Coronary artery (tissue), 2 donors: ENCODE results near the gene CDH20.
A peak's percentile ranks its signal among the peaks of the same experiment; 100 is the strongest.

Experiments used
- DNase-seq: peaks from one replicate; pipeline ENCODE4 v3.0.0-alpha.2; 2017; ENCODE audit warnings: low spot score
- H3K27ac ChIP-seq, 2 donors: fragments of 200-600 bp; sonication (generic); one replicate each; pipeline ENCODE4 v1.5.1; 2016 to 2019
- H3K4me3 ChIP-seq: fragments of 200-600 bp; sonication (generic); 2 replicates; pipeline ENCODE4 v1.5.1; 2016; ENCODE audit warnings: mild to moderate bottlenecking, moderate library complexity
- TF ChIP-seq, protein P1 (sequence below): fragments of 200-600 bp; sonication (generic); IDR thresholded peaks from one replicate; pipeline ENCODE4 v1.5.1; 2019; ENCODE audit warnings: antibody characterized with exemption

The CDH20 gene

DNA sequence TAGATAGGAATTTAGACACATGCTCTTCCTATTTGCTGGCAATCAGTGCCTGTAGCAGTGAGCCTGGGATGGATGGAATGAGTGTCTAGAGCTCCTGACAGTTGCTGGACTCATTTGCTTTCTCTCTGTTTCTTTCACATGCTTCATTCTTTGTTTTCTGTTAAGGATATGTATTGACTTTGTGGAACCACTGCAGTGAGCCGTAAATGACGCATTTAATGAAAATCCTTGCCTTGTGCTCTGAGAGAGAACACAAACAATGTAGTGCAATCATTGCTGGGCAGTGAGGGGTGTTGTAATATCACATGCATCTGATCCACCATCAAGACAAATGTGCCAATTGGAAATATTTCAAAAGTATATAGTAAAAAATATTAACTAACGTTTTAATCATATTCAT is 25.2 kb upstream of the CDH20 start:
- Histone ChIP-seq H3K4me3 (no peak overlapping the region), H3K27ac (no peak overlapping the region)
- TF ChIP-seq, protein P1, sequence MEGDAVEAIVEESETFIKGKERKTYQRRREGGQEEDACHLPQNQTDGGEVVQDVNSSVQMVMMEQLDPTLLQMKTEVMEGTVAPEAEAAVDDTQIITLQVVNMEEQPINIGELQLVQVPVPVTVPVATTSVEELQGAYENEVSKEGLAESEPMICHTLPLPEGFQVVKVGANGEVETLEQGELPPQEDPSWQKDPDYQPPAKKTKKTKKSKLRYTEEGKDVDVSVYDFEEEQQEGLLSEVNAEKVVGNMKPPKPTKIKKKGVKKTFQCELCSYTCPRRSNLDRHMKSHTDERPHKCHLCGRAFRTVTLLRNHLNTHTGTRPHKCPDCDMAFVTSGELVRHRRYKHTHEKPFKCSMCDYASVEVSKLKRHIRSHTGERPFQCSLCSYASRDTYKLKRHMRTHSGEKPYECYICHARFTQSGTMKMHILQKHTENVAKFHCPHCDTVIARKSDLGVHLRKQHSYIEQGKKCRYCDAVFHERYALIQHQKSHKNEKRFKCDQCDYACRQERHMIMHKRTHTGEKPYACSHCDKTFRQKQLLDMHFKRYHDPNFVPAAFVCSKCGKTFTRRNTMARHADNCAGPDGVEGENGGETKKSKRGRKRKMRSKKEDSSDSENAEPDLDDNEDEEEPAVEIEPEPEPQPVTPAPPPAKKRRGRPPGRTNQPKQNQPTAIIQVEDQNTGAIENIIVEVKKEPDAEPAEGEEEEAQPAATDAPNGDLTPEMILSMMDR: no peak
- no peak for DNase-seq

DNA sequence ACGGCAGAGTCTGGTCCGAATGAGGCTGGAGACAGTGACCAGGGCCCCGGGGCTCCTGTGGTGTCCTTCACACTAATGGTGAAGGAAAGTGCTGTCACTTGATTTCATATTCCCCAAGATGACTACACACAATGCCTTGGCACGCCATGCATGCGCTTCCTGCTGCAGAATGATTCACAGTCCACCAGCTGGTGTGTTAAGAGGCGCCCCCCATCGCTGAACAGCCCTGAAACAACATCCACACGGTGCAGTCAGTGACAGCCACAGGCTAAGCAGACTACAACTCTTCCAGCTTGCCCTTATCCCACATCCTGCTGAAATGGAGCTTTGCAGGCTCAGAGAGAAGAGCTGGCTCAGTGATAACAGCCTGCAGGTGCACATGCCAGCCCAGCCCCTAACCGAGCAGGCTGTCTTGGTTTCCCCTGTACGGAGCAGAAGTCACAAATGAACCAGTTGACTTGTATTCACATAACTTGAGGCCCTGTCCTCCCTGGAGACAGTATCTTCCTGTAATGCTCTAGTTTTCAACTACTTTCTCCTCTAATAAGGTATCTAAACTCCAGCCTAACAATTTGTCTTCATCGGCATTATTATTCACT is 24.3 kb upstream of the CDH20 start:
- Histone ChIP-seq H3K4me3 (no peak overlapping the region), H3K27ac (no peak overlapping the region)
- TF ChIP-seq, protein P1: no peak
- no peak for DNase-seq

DNA sequence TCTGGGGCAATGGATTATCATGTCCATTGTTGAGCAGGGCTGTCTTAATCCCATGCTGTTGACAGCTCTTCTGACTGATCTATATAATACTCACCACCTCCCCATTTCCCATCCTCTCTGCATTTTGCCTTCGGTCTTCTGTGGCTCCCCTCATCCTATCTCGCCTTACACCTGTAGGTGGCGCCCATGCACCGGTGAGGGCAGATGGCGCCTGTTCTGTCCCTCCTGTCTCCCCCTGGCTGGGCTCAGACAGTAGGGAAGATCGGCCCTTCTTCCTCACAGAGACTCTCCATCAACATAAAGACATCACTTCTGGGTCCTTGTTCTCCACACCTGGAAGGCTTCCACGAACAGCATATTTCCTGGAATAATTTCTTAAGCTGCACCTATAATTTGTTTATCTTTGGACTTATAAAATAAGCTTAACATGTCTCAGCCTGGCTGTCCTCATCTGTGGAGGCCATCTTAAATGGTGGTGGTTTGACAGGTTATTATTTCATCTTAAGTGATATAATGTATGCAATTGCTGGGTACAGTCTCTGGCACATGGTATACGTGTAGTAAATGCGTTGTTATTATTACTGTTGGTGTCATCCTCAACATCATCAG is 10.9 kb upstream of the CDH20 start:
- no peak overlapping the region for H3K27ac ChIP-seq
- no peak overlapping the region for H3K4me3 ChIP-seq
- TF ChIP-seq, protein P1: peak; percentile 27
- no peak for DNase-seq

DNA sequence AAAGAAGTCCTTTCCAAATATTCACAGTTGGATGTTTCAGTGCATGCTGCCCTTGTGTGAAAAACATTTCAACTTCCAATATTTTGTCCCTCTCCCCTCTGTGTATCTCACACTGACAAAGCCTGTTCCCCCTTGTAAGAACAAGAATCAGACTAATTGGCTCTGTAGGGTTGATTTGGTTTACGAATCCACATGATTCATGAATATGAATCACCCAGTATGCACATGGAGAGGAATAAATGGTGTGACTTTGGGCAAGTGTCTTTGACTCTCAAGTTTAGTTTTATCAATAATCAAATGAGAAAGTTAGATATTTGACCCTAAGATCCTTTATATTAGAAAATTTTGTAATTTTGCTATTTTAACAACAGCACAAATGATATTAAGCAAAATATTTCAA is 9.3 kb upstream of the CDH20 start:
- TF ChIP-seq, protein P1: no peak
- no peak overlapping the region for H3K4me3 ChIP-seq
- no peak for DNase-seq
- H3K27ac ChIP-seq: no peak overlapping the region

DNA sequence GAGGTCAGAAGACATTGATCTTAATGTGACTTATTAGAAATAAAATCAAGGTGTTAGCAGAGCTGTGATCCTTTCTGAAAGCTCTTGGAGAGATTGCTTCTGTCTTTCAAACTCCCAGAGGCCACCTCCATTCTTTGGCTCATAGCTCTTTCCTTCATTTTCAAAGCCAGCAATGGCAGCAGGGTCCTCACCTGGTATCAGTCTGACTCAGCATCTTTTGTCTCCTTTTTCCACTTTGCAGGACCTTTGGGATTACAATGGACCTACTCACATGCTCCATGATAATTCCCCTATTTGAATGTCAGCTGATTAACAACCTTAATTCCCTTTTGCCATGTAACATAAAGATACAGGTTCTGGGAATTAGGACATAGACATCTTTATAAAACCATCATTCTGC is 6.8 kb upstream of the CDH20 start:
- DNase-seq: no peak
- TF ChIP-seq, protein P1: no peak
- no peak overlapping the region for H3K4me3 ChIP-seq
- H3K27ac ChIP-seq: no peak overlapping the region

DNA sequence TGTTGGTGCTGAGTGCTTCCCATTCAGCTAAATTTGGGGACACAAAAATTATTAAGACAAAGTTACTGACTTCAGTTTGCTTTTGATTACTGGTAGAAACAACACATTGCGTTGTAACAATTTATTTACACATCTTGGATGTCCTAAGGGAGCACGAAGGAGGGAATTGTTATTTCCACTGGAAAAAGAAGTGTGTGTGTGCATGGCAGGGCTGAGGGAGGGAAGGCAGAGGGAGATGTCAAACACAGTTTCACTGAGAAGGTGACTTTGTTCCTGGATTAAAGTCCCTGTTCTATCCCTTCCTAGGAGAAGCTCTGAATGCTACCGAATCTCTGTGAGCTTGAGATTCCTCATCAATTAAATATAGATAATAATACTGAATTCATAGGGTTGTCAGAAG is 3.8 kb upstream of the CDH20 start:
- TF ChIP-seq, protein P1: no peak
- DNase-seq: no peak
- Histone ChIP-seq H3K27ac (no peak overlapping the region), H3K4me3 (no peak overlapping the region)

DNA sequence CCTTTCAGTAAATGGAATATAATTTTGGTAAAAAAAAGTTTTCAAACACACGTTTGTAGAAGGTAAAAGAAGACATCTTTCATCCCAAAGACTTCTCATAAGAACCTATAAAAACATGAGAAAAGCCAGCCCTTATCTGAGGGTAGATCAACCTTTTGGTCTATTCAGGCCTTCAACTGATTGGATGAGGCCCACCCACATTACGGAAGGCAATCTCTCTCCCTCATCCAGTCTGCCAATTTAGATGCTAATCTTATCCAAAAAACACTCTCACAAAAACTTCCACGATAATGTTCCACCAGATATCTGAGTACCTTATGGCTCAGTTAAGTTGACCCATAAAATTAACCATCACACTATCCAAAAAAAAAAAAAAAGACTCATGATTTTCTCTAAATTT is 2.2 kb upstream of the CDH20 start:
- TF ChIP-seq, protein P1: no peak

More for the DNA sequence above, 2.2 kb upstream of the CDH20 start:
- no peak for DNase-seq
- Histone ChIP-seq H3K4me3 (no peak overlapping the region), H3K27ac (no peak overlapping the region)
